Measurements from ENCODE around the gene DHDDS. TPM values are rescaled to one million over a fixed set of nuclear protein-coding genes. Genes with fewer than 3 reads are reported as not detected.
"Not testable (repeated sequence)": the region's sequence is repeated elsewhere in the genome, so short reads cannot be mapped to it uniquely, and the experiment has no call there.

The DHDDS gene
- total RNA-seq, 1 donor from 2014 or later, result 23.5 TPM

GRCh38 chr1:26493267-26493666 lies 61.1 kb downstream of the DHDDS start:
- H3K27me3 ChIP-seq (ENCODE audit: control insufficient read depth in 3 of 3, insufficient read depth in 3 of 3, low read length in 3 of 3), result peaks cover 0 to 3% (median 2%) of the 10 kb centered on the region in 3 donors
- H3K4me1 ChIP-seq (ENCODE audit: control insufficient read depth in 3 of 3, insufficient read depth in 3 of 3, low read length in 3 of 3), result no peaks in the 10 kb centered on the region
- no peak overlapping the region for H3K4me3 ChIP-seq (ENCODE audit: low read length in 3 of 3)
- H3K9ac ChIP-seq (ENCODE audit: low read depth in 1 of 3, low read length in 3 of 3), result no peak overlapping the region
- H3K9me3 ChIP-seq (ENCODE audit: control insufficient read depth in 3 of 3, low read length in 3 of 3), result no peaks in the 10 kb centered on the region
- no peaks in the 10 kb centered on the region for H3K36me3 ChIP-seq (ENCODE audit: control insufficient read depth in 3 of 3, insufficient read depth in 3 of 3, low read length in 3 of 3)
- no peak overlapping the region for H3K27ac ChIP-seq (ENCODE audit: low read depth, low read length)

GRCh38 chr1:26493938-26494337 lies 61.8 kb downstream of the DHDDS start:
- no peak overlapping the region for H3K27ac ChIP-seq (ENCODE audit: low read depth, low read length)
- H3K9ac ChIP-seq (ENCODE audit: low read depth in 1 of 3, low read length in 3 of 3), result no peak overlapping the region
- no peak overlapping the region for H3K4me3 ChIP-seq (ENCODE audit: low read length in 3 of 3)
- H3K4me1 ChIP-seq (ENCODE audit: control insufficient read depth in 3 of 3, insufficient read depth in 3 of 3, low read length in 3 of 3), result no peaks in the 10 kb centered on the region
- no peaks in the 10 kb centered on the region for H3K9me3 ChIP-seq (ENCODE audit: control insufficient read depth in 3 of 3, low read length in 3 of 3)
- H3K36me3 ChIP-seq (ENCODE audit: control insufficient read depth in 3 of 3, insufficient read depth in 3 of 3, low read length in 3 of 3), result no peaks in the 10 kb centered on the region
- H3K27me3 ChIP-seq (ENCODE audit: control insufficient read depth in 3 of 3, insufficient read depth in 3 of 3, low read length in 3 of 3), result peaks cover 0 to 3% (median 2%) of the 10 kb centered on the region in 3 donors

GRCh38 chr1:26496861-26497260 lies 64.7 kb downstream of the DHDDS start:
- Histone ChIP-seq H3K27ac (ENCODE audit: low read depth, low read length) (no peak overlapping the region), H3K9ac (ENCODE audit: low read depth in 1 of 3, low read length in 3 of 3) (no peak overlapping the region), H3K27me3 (ENCODE audit: control insufficient read depth in 3 of 3, insufficient read depth in 3 of 3, low read length in 3 of 3) (peaks cover 0 to 3% (median 2%) of the 10 kb centered on the region in 3 donors), H3K36me3 (ENCODE audit: control insufficient read depth in 3 of 3, insufficient read depth in 3 of 3, low read length in 3 of 3) (no peaks in the 10 kb centered on the region), H3K4me1 (ENCODE audit: control insufficient read depth in 3 of 3, insufficient read depth in 3 of 3, low read length in 3 of 3) (peaks cover 0 to 13% (median 9%) of the 10 kb centered on the region in 3 donors), H3K9me3 (ENCODE audit: control insufficient read depth in 3 of 3, low read length in 3 of 3) (no peaks in the 10 kb centered on the region), H3K4me3 (ENCODE audit: low read length in 3 of 3) (no peak overlapping the region)

DNA sequence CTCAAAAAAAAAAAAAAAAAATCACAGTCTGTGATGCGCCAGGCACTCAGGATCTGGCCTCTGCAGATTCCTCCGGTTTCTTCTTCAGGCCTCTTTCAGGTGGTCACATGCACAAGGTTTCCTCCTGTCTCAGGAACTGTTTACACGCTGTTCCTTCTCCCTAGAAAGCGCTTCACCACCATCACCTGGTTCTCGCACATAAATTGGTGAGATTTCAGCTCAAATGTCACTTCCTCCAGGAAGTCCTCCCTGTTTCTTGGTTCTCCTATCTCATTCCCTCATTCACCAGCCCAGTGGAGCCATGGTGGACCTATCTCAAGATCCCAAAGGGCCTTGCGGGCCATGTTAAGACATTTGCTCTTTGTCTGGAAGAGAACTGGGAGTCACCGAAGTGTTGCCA lies 66.8 kb downstream of the DHDDS start:
- H3K27me3 ChIP-seq (ENCODE audit: control insufficient read depth in 3 of 3, insufficient read depth in 3 of 3, low read length in 3 of 3), result no peaks in the 10 kb centered on the region
- no peaks in the 10 kb centered on the region for H3K9me3 ChIP-seq (ENCODE audit: control insufficient read depth in 3 of 3, low read length in 3 of 3)
- no peaks in the 10 kb centered on the region for H3K36me3 ChIP-seq (ENCODE audit: control insufficient read depth in 3 of 3, insufficient read depth in 3 of 3, low read length in 3 of 3)
- H3K4me1 ChIP-seq (ENCODE audit: control insufficient read depth in 3 of 3, insufficient read depth in 3 of 3, low read length in 3 of 3), result peaks cover 0 to 13% (median 9%) of the 10 kb centered on the region in 3 donors
- H3K9ac ChIP-seq (ENCODE audit: low read depth in 1 of 3, low read length in 3 of 3), result no peak overlapping the region
- H3K4me3 ChIP-seq (ENCODE audit: low read length in 3 of 3), result no peak overlapping the region
- H3K27ac ChIP-seq (ENCODE audit: low read depth, low read length), result no peak overlapping the region

GRCh38 chr1:26500488-26501175 lies 68.5 kb downstream of the DHDDS start:
- Histone ChIP-seq H3K27me3 (ENCODE audit: control insufficient read depth in 3 of 3, insufficient read depth in 3 of 3, low read length in 3 of 3) (no peaks in the 10 kb centered on the region), H3K4me3 (ENCODE audit: low read length in 3 of 3) (peak overlapping the region; percentile 75 to 79 (median 78)), H3K4me1 (ENCODE audit: control insufficient read depth in 3 of 3, insufficient read depth in 3 of 3, low read length in 3 of 3) (peaks cover 0 to 13% (median 9%) of the 10 kb centered on the region in 3 donors), H3K27ac (ENCODE audit: low read depth, low read length) (peak overlapping the region; percentile 80), H3K36me3 (ENCODE audit: control insufficient read depth in 3 of 3, insufficient read depth in 3 of 3, low read length in 3 of 3) (no peaks in the 10 kb centered on the region), H3K9me3 (ENCODE audit: control insufficient read depth in 3 of 3, low read length in 3 of 3) (no peaks in the 10 kb centered on the region), H3K9ac (ENCODE audit: low read depth in 1 of 3, low read length in 3 of 3) (peak overlapping the region; percentile 67 to 78 (median 69))

- H3K36me3 ChIP-seq (ENCODE audit: control insufficient read depth in 3 of 3, insufficient read depth in 3 of 3, low read length in 3 of 3); H3K27ac ChIP-seq (ENCODE audit: low read depth, low read length); H3K4me3 ChIP-seq (ENCODE audit: low read length in 3 of 3); H3K4me1 ChIP-seq (ENCODE audit: control insufficient read depth in 3 of 3, insufficient read depth in 3 of 3, low read length in 3 of 3); H3K9ac ChIP-seq (ENCODE audit: low read depth in 1 of 3, low read length in 3 of 3); H3K9me3 ChIP-seq (ENCODE audit: control insufficient read depth in 3 of 3, low read length in 3 of 3); H3K27me3 ChIP-seq (ENCODE audit: control insufficient read depth in 3 of 3, insufficient read depth in 3 of 3, low read length in 3 of 3): not testable (repeated sequence)
Measured at GRCh38 chr1:26510711-26511110, 78.6 kb downstream of the DHDDS start.

DNA sequence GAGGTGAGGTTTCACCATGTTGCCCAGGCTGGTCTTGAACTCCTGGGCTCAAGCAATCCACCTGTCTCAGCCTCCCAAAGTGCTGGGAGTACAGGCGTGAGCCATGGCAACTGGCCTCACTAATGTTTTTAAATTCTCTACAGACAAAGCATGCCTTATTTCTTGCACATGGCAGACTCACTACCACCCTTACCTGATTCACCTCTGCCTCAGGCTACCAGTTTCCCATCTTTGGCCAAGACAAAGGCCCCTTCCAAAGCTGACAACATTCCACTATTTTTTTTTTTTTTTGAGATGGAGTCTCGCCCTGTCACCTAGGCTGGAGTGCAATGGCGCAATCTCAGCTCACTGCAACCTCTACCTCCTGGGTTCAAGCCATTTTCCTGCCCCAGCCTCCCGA lies 83.7 kb downstream of the DHDDS start:
- not testable (repeated sequence) for H3K4me1 ChIP-seq (ENCODE audit: control insufficient read depth in 3 of 3, insufficient read depth in 3 of 3, low read length in 3 of 3); H3K9me3 ChIP-seq (ENCODE audit: control insufficient read depth in 3 of 3, low read length in 3 of 3); H3K36me3 ChIP-seq (ENCODE audit: control insufficient read depth in 3 of 3, insufficient read depth in 3 of 3, low read length in 3 of 3); H3K9ac ChIP-seq (ENCODE audit: low read depth in 1 of 3, low read length in 3 of 3); H3K4me3 ChIP-seq (ENCODE audit: low read length in 3 of 3); H3K27me3 ChIP-seq (ENCODE audit: control insufficient read depth in 3 of 3, insufficient read depth in 3 of 3, low read length in 3 of 3); H3K27ac ChIP-seq (ENCODE audit: low read depth, low read length)

GRCh38 chr1:26516987-26517765 lies 85.1 kb downstream of the DHDDS start:
- Histone ChIP-seq H3K36me3 (ENCODE audit: control insufficient read depth in 3 of 3, insufficient read depth in 3 of 3, low read length in 3 of 3) (no peaks in the 10 kb centered on the region), H3K4me1 (ENCODE audit: control insufficient read depth in 3 of 3, insufficient read depth in 3 of 3, low read length in 3 of 3) (no peaks in the 10 kb centered on the region), H3K9me3 (ENCODE audit: control insufficient read depth in 3 of 3, low read length in 3 of 3) (no peaks in the 10 kb centered on the region), H3K27ac (ENCODE audit: low read depth, low read length) (no peak overlapping the region), H3K27me3 (ENCODE audit: control insufficient read depth in 3 of 3, insufficient read depth in 3 of 3, low read length in 3 of 3) (no peaks in the 10 kb centered on the region), H3K9ac (ENCODE audit: low read depth in 1 of 3, low read length in 3 of 3) (no peak overlapping the region), H3K4me3 (ENCODE audit: low read length in 3 of 3) (no peak overlapping the region)

GRCh38 chr1:26517766-26518049 lies 85.6 kb downstream of the DHDDS start:
- Histone ChIP-seq H3K9me3 (ENCODE audit: control insufficient read depth in 3 of 3, low read length in 3 of 3) (no peaks in the 10 kb centered on the region), H3K4me3 (ENCODE audit: low read length in 3 of 3) (no peak overlapping the region), H3K27ac (ENCODE audit: low read depth, low read length) (no peak overlapping the region), H3K36me3 (ENCODE audit: control insufficient read depth in 3 of 3, insufficient read depth in 3 of 3, low read length in 3 of 3) (no peaks in the 10 kb centered on the region), H3K4me1 (ENCODE audit: control insufficient read depth in 3 of 3, insufficient read depth in 3 of 3, low read length in 3 of 3) (no peaks in the 10 kb centered on the region), H3K27me3 (ENCODE audit: control insufficient read depth in 3 of 3, insufficient read depth in 3 of 3, low read length in 3 of 3) (no peaks in the 10 kb centered on the region), H3K9ac (ENCODE audit: low read depth in 1 of 3, low read length in 3 of 3) (no peak overlapping the region)

DNA sequence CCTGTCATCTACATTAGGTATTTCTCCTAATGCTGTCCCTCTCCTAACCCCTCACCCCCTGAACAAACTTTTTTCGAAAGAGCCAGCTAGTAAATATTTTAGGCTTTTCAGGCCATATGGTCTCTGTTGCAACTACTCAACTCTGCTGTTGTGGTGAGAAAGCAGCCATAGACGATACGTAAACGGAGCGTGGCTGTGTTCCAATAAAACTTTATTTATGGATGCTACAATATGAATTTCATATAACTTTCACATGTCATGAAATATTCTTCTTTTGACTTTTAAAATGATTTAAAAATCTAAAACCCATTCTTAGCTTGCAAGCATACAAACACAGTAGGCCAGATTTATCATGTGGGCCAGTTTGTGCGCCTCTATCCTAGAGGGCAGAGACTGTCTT lies 86.2 kb downstream of the DHDDS start:
- no peak overlapping the region for H3K27ac ChIP-seq (ENCODE audit: low read depth, low read length)
- H3K4me1 ChIP-seq (ENCODE audit: control insufficient read depth in 3 of 3, insufficient read depth in 3 of 3, low read length in 3 of 3), result no peaks in the 10 kb centered on the region
- no peak overlapping the region for H3K4me3 ChIP-seq (ENCODE audit: low read length in 3 of 3)
- no peaks in the 10 kb centered on the region for H3K36me3 ChIP-seq (ENCODE audit: control insufficient read depth in 3 of 3, insufficient read depth in 3 of 3, low read length in 3 of 3)
- H3K9me3 ChIP-seq (ENCODE audit: control insufficient read depth in 3 of 3, low read length in 3 of 3), result no peaks in the 10 kb centered on the region
- H3K9ac ChIP-seq (ENCODE audit: low read depth in 1 of 3, low read length in 3 of 3), result no peak overlapping the region
- H3K27me3 ChIP-seq (ENCODE audit: control insufficient read depth in 3 of 3, insufficient read depth in 3 of 3, low read length in 3 of 3), result no peaks in the 10 kb centered on the region

Data from skeletal muscle tissue (tissue), 4 donors.